Tibial nerve (tissue), 4 donors: Measurements from ENCODE around the gene TRPV2. TPM values are rescaled to one million over a fixed set of nuclear protein-coding genes. Genes with fewer than 3 reads are reported as not detected.
A peak's percentile ranks its signal among the peaks of the same experiment; 100 is the strongest.

ENCODE experiments used
- DNase-seq, 2 donors: peaks; one replicate each; pipeline ENCODE4 v3.0.0-alpha.2; 2019; ENCODE audit warnings: low spot score in 2 of 2
- H3K27ac ChIP-seq, 4 donors: fragments of 200-600 bp; sonication (generic) in 3 of 4; one replicate each; pipeline ENCODE4 v1.5.1; 2017 to 2019; ENCODE audit warnings: mild to moderate bottlenecking in 1 of 4
- H3K27me3 ChIP-seq, 2 donors: fragments of 200-600 bp; sonication (generic) in 1 of 2; one replicate each; pipeline versions ENCODE4 v1.5.1 to v1.6.0; 2017 to 2019
- H3K36me3 ChIP-seq, 3 donors: fragments of 200-600 bp; sonication (generic); one replicate each; pipeline ENCODE4 v1.5.1; 2018 to 2019
- H3K4me1 ChIP-seq, 4 donors: fragments of 200-600 bp; sonication (generic) in 3 of 4; one replicate each; pipeline ENCODE4 v1.5.1; 2017 to 2019
- H3K4me3 ChIP-seq, 4 donors: fragments of 200-600 bp; sonication (generic) in 3 of 4; one replicate each; pipeline ENCODE4 v1.5.1; 2017 to 2019; ENCODE audit warnings: mild to moderate bottlenecking in 1 of 4, moderate library complexity in 1 of 4
- H3K9me3 ChIP-seq, 4 donors: fragments of 200-600 bp; sonication (generic) in 3 of 4; one replicate each; pipeline ENCODE4 v1.5.1; 2017 to 2019
- EP300 ChIP-seq, 2 donors: sonication (generic); formaldehyde crosslinking; IDR thresholded peaks; one replicate each; pipeline ENCODE4 v1.6.1; 2017; ENCODE audit warnings: antibody characterized with exemption in 2 of 2, mild to moderate bottlenecking in 1 of 2
- POLR2A ChIP-seq, 2 donors: fragments of 450-650 bp; IDR thresholded peaks; one replicate each; pipeline ENCODE4 v1.6.1; 2017; ENCODE audit warnings: antibody characterized with exemption in 2 of 2, mild to moderate bottlenecking in 2 of 2, moderate library complexity in 2 of 2
- WGBS, 2 donors: methylation state at CpG; one replicate each; pipeline ENCODE4 v1.1.5; 2018; 5-methylcytosine and 5-hydroxymethylcytosine counted together
- total RNA-seq, 4 donors: library from RNA; depleted of rRNA; stranded (reverse); fragments of >200 nt; gene quantifications; one replicate each; pipeline ENCODE4 v1.1.0, GENCODE V29; 2016
- TF ChIP-seq, protein P1 (sequence below), 5 experiments: fragments of 200-600 bp in 3 of 5; fragments of 450-650 bp in 2 of 5; sonication (generic) in 3 of 5; IDR thresholded peaks; one replicate each; pipeline ENCODE4 v1.5.1; 2016 to 2019; ENCODE audit warnings: antibody characterized with exemption in 5 of 5, mild to moderate bottlenecking in 3 of 5, moderate library complexity in 2 of 5

Gene TRPV2
- total RNA-seq, 4 donors from 2014 or later = 10.5 to 19.9 (median 16.9) TPM

DNA sequence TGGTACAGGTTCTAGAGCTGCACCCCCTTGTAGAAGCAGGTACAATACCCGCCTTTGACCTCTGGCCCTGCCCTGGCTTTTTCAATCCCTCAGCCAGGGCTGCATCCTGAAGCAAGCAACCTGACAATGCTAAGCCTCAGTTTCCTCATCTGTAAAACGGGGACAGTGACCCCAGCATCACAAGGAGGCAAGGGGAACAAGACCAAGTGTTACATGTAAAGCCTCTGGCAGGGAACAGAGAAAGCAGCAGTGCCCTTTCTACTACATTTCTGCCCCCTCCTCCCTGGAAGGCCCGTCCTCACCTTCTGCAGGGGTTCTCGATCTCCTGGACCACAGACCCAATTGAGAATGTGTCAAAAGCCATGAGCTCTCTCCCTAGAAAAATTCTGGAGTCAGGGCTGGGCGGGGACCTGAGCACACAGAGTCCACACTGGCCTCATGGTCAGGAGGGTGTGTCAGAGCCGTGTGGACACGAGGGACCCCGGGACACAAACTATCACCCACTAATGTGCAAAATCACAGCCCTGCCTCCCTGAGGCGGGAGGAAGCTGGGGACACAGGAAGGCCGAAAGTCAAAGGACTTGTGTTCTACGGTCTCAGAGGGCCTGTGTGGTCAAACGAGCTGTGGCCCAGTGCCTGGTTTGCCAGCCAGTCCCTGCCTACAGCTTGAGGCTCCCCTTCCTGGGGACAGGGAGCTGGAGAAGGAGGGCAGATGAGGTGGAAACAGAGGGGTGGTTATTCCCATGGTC, 49.1 kb downstream of the TRPV2 start:
- H3K4me1 ChIP-seq = peaks cover 0 to 85% (median 21%) of the 10 kb centered on the region in 4 donors
- 57 to 59% methylated on average over 11 to 12 of the region's 12 CpGs for WGBS, 2 donors
- no peak for TF ChIP-seq EP300 (IDR thresholded peaks at IDR 0.05)
- TF ChIP-seq, protein P1, sequence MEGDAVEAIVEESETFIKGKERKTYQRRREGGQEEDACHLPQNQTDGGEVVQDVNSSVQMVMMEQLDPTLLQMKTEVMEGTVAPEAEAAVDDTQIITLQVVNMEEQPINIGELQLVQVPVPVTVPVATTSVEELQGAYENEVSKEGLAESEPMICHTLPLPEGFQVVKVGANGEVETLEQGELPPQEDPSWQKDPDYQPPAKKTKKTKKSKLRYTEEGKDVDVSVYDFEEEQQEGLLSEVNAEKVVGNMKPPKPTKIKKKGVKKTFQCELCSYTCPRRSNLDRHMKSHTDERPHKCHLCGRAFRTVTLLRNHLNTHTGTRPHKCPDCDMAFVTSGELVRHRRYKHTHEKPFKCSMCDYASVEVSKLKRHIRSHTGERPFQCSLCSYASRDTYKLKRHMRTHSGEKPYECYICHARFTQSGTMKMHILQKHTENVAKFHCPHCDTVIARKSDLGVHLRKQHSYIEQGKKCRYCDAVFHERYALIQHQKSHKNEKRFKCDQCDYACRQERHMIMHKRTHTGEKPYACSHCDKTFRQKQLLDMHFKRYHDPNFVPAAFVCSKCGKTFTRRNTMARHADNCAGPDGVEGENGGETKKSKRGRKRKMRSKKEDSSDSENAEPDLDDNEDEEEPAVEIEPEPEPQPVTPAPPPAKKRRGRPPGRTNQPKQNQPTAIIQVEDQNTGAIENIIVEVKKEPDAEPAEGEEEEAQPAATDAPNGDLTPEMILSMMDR (IDR thresholded peaks at IDR 0.05) = no peak
- no peak for TF ChIP-seq POLR2A (IDR thresholded peaks at IDR 0.05)
- H3K36me3 ChIP-seq = peaks cover 0 to 23% (median 0%) of the 10 kb centered on the region in 3 donors
- peak overlapping the region in 3 of 4 donors; percentile 62 to 76 (median 64) for H3K27ac ChIP-seq
- no peak overlapping the region for H3K4me3 ChIP-seq
- no peak for DNase-seq
- no peaks in the 10 kb centered on the region for H3K9me3 ChIP-seq
- H3K27me3 ChIP-seq = no peaks in the 10 kb centered on the region

DNA sequence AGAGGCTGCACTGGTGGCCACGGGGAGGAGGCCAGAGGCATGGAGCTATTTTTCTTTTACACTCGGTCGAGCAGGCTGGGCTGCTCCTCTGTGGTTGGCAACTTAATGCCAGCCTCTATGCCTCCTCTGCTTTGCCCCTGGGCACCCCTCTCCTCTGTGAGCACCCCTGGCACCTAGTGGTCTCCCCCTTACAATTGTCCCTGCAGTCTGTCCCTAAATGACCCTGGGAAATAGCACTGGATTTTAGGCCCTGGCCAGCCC, 49.6 kb downstream of the TRPV2 start:
- peak overlapping the region; percentile 22 to 76 (median 63) for H3K27ac ChIP-seq
- WGBS, 2 donors = 29 to 63% methylated on average over 3 of the region's 3 CpGs
- H3K4me3 ChIP-seq = no peak overlapping the region
- DNase-seq = no peak
- peaks cover 0 to 23% (median 0%) of the 10 kb centered on the region in 3 donors for H3K36me3 ChIP-seq
- no peaks in the 10 kb centered on the region for H3K27me3 ChIP-seq
- H3K9me3 ChIP-seq = no peaks in the 10 kb centered on the region
- peaks cover 0 to 86% (median 26%) of the 10 kb centered on the region in 4 donors for H3K4me1 ChIP-seq
- TF ChIP-seq, protein P1 (IDR thresholded peaks at IDR 0.05) = no peak

DNA sequence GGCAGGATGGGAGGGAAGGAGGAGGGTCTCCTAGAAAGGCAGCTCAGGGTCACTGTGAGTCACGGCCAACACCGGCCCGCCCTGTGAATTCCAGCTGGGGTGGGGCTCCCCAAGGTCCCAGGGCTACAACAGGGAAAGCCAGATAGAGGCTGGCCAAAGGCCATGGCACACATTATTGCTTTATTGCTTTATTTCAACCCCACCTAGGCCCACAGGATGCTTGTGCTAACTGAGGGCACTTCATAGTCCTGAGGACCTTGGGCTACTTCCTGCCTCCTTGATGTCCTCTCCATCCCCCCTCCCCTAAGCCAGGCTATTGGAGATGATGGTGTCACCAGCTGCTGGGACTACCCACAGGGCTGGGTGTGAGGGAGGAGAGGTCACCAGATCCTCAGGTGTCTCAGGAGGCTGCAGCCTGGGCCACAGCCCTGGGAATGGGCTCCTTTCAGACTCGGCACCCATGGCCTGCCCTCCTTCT, 50.5 kb downstream of the TRPV2 start:
- WGBS, 2 donors = 57 to 65% methylated on average over 4 of the region's 4 CpGs
- H3K27me3 ChIP-seq = no peaks in the 10 kb centered on the region
- DNase-seq = no peak
- H3K9me3 ChIP-seq = no peaks in the 10 kb centered on the region
- peaks cover 0 to 87% (median 29%) of the 10 kb centered on the region in 4 donors for H3K4me1 ChIP-seq
- H3K27ac ChIP-seq = peak overlapping the region in 3 of 4 donors; percentile 62 to 76 (median 64)
- H3K36me3 ChIP-seq = peaks cover 0 to 18% (median 0%) of the 10 kb centered on the region in 3 donors
- TF ChIP-seq POLR2A (IDR thresholded peaks at IDR 0.05) (no peak), EP300 (IDR thresholded peaks at IDR 0.05) (no peak)
- TF ChIP-seq, protein P1 (IDR thresholded peaks at IDR 0.05) = no peak
- H3K4me3 ChIP-seq = no peak overlapping the region

DNA sequence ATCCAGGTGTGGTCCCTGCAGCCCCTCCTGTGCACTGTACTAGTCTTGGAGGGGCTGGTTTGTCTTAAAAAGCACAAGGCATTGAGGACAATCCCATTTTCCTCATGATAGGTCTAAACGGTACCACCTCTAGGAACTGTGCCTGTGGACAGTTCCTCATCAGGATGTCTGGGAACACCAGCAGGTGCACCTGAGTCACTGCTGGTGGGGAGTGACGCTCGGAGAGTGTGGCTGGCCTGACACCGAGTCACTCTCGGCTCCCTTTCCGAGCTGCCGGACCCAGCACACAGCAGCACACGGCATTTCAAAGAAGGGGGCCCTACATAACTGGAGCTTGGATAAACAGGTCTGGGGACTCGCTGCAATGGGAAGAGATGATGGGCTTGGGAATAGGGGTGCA, 51.0 kb downstream of the TRPV2 start:
- 80 to 94% methylated on average over 9 of the region's 9 CpGs for WGBS, 2 donors
- peak overlapping the region in 3 of 4 donors; percentile 22 to 71 (median 62) for H3K27ac ChIP-seq
- H3K4me1 ChIP-seq = peaks cover 0 to 89% (median 29%) of the 10 kb centered on the region in 4 donors
- DNase-seq = no peak
- H3K36me3 ChIP-seq = peaks cover 0 to 13% (median 0%) of the 10 kb centered on the region in 3 donors
- no peaks in the 10 kb centered on the region for H3K9me3 ChIP-seq
- H3K27me3 ChIP-seq = no peaks in the 10 kb centered on the region
- H3K4me3 ChIP-seq = no peak overlapping the region
- TF ChIP-seq POLR2A (IDR thresholded peaks at IDR 0.05) (no peak), EP300 (IDR thresholded peaks at IDR 0.05) (no peak)

DNA sequence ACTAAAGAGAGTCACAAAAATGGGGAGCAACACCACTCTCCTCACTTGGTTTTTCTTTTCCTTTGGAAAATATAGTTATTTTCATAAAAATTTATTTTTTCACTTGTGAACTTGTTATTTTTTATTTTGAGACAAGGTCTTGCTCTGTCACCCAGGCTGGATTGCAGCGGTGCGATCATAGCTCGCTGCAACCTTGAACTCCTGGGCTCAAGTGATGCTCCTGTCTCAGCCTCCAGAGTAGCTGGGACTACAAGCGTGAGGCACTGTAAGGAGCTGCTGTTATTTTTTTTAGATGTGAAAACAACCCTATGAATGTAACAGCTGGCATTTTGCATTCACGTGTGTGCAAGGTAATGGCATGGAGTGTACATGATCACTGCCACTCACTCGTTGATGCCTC, 51.7 kb downstream of the TRPV2 start:
- TF ChIP-seq POLR2A (IDR thresholded peaks at IDR 0.05) = no peak
- TF ChIP-seq EP300 (IDR thresholded peaks at IDR 0.05) = no peak
- TF ChIP-seq, protein P1 (IDR thresholded peaks at IDR 0.05) = no peak
- Histone ChIP-seq H3K4me1 (peaks cover 0 to 90% (median 29%) of the 10 kb centered on the region in 4 donors), H3K9me3 (no peaks in the 10 kb centered on the region), H3K4me3 (no peak overlapping the region), H3K27me3 (no peaks in the 10 kb centered on the region), H3K27ac (peak overlapping the region in 1 of 4 donors; percentile 71), H3K36me3 (peaks cover 0 to 9% (median 0%) of the 10 kb centered on the region in 3 donors)
- 88 to 95% methylated on average over 6 of the region's 6 CpGs for WGBS, 2 donors
- no peak for DNase-seq
